HFF-Myc (cell line): Measurements from ENCODE around the gene CRYBA1.
A peak's percentile ranks its signal among the peaks of the same experiment; 100 is the strongest.

Experiments
- DNase-seq: peaks from one replicate; pipeline ENCODE4 v3.0.0-alpha.2; 2011; ENCODE audit warnings: low read depth; ENCODE audit errors: extremely low read depth
- H3K4me3 ChIP-seq: replicated peaks from 2 replicates; pipeline ENCODE4 v1.5.1; 2011; ENCODE audit warnings: low read depth, mild to moderate bottlenecking, control low read depth, low read length
- CTCF ChIP-seq: IDR thresholded peaks from 2 replicates; pipeline ENCODE4 v1.5.1; 2012; ENCODE audit warnings: mild to moderate bottlenecking, low read depth, low read length, control low read depth; ENCODE audit errors: missing control alignments

The CRYBA1 gene

GRCh38 chr17:29245401-29245800 is 1.3 kb upstream of the CRYBA1 start:
- no peak for DNase-seq
- TF ChIP-seq CTCF: no peak

GRCh38 chr17:29247219-29247618 is 560 bp downstream of the CRYBA1 start:
- no peak for TF ChIP-seq CTCF
- H3K4me3 ChIP-seq: no peak overlapping the region
- DNase-seq: no peak

More at GRCh38 chr17:29245401-29245800, 1.3 kb upstream of the CRYBA1 start:
- H3K4me3 ChIP-seq: no peak overlapping the region

- no peak overlapping the region for H3K4me3 ChIP-seq
- TF ChIP-seq CTCF: no peak
- DNase-seq: no peak
Observed at GRCh38 chr17:29248845-29249244, 2.2 kb downstream of the CRYBA1 start.

- TF ChIP-seq CTCF: no peak
- no peak overlapping the region for H3K4me3 ChIP-seq
- no peak for DNase-seq
Observed at GRCh38 chr17:29250666-29251065, 4.0 kb downstream of the CRYBA1 start.

- no peak for TF ChIP-seq CTCF
- DNase-seq: no peak
- H3K4me3 ChIP-seq: no peak overlapping the region
Observed at GRCh38 chr17:29251184-29251583, 4.5 kb downstream of the CRYBA1 start.

GRCh38 chr17:29252101-29252791 is 5.6 kb downstream of the CRYBA1 start:
- H3K4me3 ChIP-seq: no peak overlapping the region
- DNase-seq: peak; percentile 12
- TF ChIP-seq CTCF: peak; percentile 45

- TF ChIP-seq CTCF: no peak
- H3K4me3 ChIP-seq: no peak overlapping the region
- no peak for DNase-seq
Observed at GRCh38 chr17:29253037-29253436, 6.4 kb downstream of the CRYBA1 start.
